Chondrocyte (in vitro differentiated cells): Measurements from ENCODE around the gene MBNL2. TPM values are rescaled to one million over a fixed set of nuclear protein-coding genes. Genes with fewer than 3 reads are reported as not detected.

Experiments
- DNase-seq: peaks from one replicate; pipeline ENCODE4 v3.0.0; 2021; ENCODE audit warnings: mixed read lengths, low spot score
- H3K27ac Mint-ChIP-seq: one replicate; pipeline ENCODE4 v1.8.0; 2021; ENCODE audit warnings: mild to moderate bottlenecking, moderate library complexity, mixed read lengths; ENCODE audit not compliant: unreplicated experiment
- H3K27me3 Mint-ChIP-seq: 2 replicates; pipeline ENCODE4 v1.8.0; 2021; ENCODE audit warnings: low read depth, mixed read lengths
- H3K36me3 Mint-ChIP-seq: 2 replicates; pipeline ENCODE4 v1.8.0; 2021; ENCODE audit warnings: low read depth, mixed read lengths
- H3K4me1 Mint-ChIP-seq: 2 replicates; pipeline ENCODE4 v1.8.0; 2021; ENCODE audit warnings: low read depth, mild to moderate bottlenecking, mixed read lengths
- H3K4me3 Mint-ChIP-seq: one replicate; pipeline ENCODE4 v1.8.0; 2021; ENCODE audit warnings: mild to moderate bottlenecking, moderate library complexity, mixed read lengths; ENCODE audit not compliant: unreplicated experiment
- H3K9me3 Mint-ChIP-seq: 2 replicates; pipeline ENCODE4 v1.8.0; 2021; ENCODE audit warnings: low read depth, mixed read lengths
- total RNA-seq: library from RNA; stranded (reverse); gene quantifications from 3 replicates; pipeline ENCODE4 v1.2.1, GENCODE V29; 2021
- TF ChIP-seq, protein P1 (sequence below): fragments of 200-600 bp; sonication (generic); IDR thresholded peaks from 2 replicates; pipeline ENCODE4 v1.5.0; 2021; ENCODE audit warnings: antibody characterized with exemption, mild to moderate bottlenecking, moderate library complexity

MBNL2 gene
- total RNA-seq, 1 donor from 2014 or later, result 41.3 TPM

DNA sequence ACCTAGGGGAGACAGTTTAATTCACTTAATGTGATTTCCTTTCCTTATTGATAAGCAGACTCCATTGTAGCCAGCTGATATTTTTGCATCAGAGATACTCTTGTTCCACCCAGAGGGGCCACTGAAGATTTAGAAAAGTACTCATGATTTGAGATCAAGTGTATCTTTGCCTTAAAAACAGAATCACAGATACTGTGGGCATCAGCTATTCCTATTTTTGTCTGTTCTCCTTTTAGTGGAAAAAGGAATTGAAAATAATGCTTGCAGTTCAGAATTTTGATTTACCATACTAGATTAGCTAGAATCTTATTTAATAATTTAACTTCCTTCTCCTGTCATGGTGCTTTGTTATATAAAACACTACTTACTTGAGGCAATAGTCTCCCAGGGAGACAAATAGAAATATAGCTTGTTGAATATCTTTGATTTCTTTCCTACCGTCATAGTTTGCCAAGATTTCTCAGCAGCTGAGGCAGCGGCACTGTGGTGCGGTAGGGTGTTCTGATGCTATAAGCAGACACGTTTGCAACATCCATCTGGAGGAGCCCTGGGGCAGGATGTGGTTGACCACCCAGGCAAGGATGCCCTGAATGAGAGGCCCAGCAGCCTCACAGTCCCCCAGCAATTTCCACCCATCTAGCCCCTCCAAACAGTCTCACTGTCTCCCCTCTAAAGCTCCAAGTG, 164.8 kb downstream of the MBNL2 start:
- TF ChIP-seq, protein P1, sequence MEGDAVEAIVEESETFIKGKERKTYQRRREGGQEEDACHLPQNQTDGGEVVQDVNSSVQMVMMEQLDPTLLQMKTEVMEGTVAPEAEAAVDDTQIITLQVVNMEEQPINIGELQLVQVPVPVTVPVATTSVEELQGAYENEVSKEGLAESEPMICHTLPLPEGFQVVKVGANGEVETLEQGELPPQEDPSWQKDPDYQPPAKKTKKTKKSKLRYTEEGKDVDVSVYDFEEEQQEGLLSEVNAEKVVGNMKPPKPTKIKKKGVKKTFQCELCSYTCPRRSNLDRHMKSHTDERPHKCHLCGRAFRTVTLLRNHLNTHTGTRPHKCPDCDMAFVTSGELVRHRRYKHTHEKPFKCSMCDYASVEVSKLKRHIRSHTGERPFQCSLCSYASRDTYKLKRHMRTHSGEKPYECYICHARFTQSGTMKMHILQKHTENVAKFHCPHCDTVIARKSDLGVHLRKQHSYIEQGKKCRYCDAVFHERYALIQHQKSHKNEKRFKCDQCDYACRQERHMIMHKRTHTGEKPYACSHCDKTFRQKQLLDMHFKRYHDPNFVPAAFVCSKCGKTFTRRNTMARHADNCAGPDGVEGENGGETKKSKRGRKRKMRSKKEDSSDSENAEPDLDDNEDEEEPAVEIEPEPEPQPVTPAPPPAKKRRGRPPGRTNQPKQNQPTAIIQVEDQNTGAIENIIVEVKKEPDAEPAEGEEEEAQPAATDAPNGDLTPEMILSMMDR, result no peak

DNA sequence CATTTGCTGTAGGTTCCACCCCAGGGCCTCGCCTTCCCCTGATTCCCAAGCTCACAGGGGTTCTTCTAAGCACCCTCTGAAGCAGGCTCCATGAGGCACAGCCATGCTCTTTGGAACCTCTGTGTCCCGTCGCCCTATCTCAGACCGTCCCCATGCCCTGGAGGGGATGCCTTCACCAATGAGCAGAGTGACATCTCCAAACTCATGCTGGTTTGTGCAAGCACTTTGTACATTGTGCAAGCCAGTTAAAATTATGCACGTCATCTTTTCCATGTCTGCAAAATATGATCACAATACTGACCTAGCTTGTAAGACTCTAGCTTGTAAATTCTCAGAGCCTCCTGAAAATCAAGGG, 165.3 kb downstream of the MBNL2 start:
- Mint-ChIP-seq H3K36me3 (peaks cover 15% of the 10 kb centered on the region), H3K27ac (no peak overlapping the region), H3K9me3 (no peaks in the 10 kb centered on the region)

More for the DNA sequence above, 164.8 kb downstream of the MBNL2 start:
- no peaks in the 10 kb centered on the region for H3K9me3 Mint-ChIP-seq
- no peak for DNase-seq
- H3K4me3 Mint-ChIP-seq, result no peak overlapping the region
- H3K27ac Mint-ChIP-seq, result no peak overlapping the region
- H3K27me3 Mint-ChIP-seq, result no peaks in the 10 kb centered on the region
- peaks cover 34% of the 10 kb centered on the region for H3K4me1 Mint-ChIP-seq
- H3K36me3 Mint-ChIP-seq, result peaks cover 16% of the 10 kb centered on the region

GRCh38 chr13:97387890-97388289, 165.8 kb downstream of the MBNL2 start:
- Mint-ChIP-seq H3K27me3 (no peaks in the 10 kb centered on the region), H3K9me3 (no peaks in the 10 kb centered on the region), H3K36me3 (peaks cover 11% of the 10 kb centered on the region), H3K27ac (no peak overlapping the region), H3K4me3 (no peak overlapping the region), H3K4me1 (peaks cover 31% of the 10 kb centered on the region)
- no peak for DNase-seq
- TF ChIP-seq, protein P1, result no peak

More for the DNA sequence above, 165.3 kb downstream of the MBNL2 start:
- TF ChIP-seq, protein P1, result no peak
- no peak for DNase-seq
- Mint-ChIP-seq H3K4me1 (peaks cover 34% of the 10 kb centered on the region), H3K27me3 (no peaks in the 10 kb centered on the region), H3K4me3 (no peak overlapping the region)

DNA sequence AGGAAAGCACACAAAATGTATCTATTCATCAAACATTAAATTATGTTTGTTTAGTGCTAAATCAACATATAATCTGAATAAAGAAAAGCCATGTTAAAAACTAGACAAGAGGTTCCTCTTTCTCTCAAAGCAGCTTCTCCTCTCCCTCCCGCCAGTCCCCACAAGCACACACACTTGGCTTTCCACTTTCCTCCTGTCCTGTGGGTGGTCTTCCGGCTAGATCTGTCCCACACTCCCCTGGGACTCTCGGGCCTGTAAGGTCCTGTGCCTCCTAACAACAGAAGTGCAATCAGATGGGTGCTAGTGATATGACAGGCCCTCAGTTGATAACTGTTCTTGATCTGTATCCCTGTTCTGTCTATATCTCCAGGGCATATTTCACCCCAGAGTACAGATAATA, 166.2 kb downstream of the MBNL2 start:
- Mint-ChIP-seq H3K36me3 (peaks cover 10% of the 10 kb centered on the region), H3K4me3 (no peak overlapping the region), H3K27me3 (no peaks in the 10 kb centered on the region), H3K27ac (no peak overlapping the region), H3K4me1 (peaks cover 29% of the 10 kb centered on the region), H3K9me3 (no peaks in the 10 kb centered on the region)
- DNase-seq, result no peak
- TF ChIP-seq, protein P1, result no peak

DNA sequence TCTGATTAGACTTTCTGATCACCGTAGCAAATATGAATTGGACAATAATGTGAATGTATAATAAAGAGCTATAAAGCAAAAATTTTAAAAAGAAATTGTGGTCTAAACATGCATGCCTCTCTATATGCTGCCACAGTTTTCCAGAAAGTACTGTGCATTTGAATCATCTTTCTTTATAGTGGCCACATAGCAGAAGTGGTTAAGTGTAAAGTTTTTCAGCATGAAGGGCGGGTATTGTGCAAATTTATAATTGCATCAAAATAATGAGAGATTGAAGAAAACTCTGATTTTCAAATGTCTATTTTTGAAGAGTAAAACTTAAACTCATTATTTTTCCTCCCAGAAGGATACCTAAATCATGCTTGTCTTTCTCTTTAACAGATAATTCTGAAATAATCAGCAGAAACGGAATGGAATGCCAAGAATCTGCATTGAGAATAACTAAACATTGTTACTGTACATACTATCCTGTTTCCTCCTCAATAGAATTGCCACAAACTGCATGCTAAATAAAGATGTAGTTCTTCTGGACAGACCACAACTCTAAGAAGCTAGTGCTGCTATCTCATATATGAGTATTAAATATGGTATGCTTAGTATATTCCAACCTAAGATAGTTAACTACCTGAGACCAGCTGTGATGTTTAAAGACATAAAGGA, 168.9 kb downstream of the MBNL2 start:
- TF ChIP-seq, protein P1, result no peak
- Mint-ChIP-seq H3K4me1 (peaks cover 16% of the 10 kb centered on the region), H3K27ac (no peak overlapping the region), H3K4me3 (no peak overlapping the region), H3K9me3 (no peaks in the 10 kb centered on the region), H3K27me3 (no peaks in the 10 kb centered on the region), H3K36me3 (peaks cover 10% of the 10 kb centered on the region)
- DNase-seq, result no peak
